Uterus (tissue), 2 donors: ENCODE results near the gene IL18BP.

Source experiments
- CTCF ChIP-seq, 4 experiments: fragments of 200-600 bp in 2 of 4; fragments of 450-650 bp in 2 of 4; sonication (generic) in 2 of 4; IDR thresholded peaks; one replicate each; pipeline ENCODE4 v1.5.1; 2016 to 2019; ENCODE audit warnings: antibody characterized with exemption in 4 of 4, mild to moderate bottlenecking in 2 of 4, moderate library complexity in 1 of 4
- POLR2A ChIP-seq, 2 donors: fragments of 450-650 bp; IDR thresholded peaks; one replicate each; pipeline ENCODE4 v1.6.1; 2016; ENCODE audit warnings: antibody characterized with exemption in 2 of 2, mild to moderate bottlenecking in 1 of 2, moderate library complexity in 1 of 2

- TF ChIP-seq CTCF (IDR thresholded peaks at IDR 0.05) (no peak), POLR2A (IDR thresholded peaks at IDR 0.05) (no peak)
Observed at GRCh38 chr11:71998061-71998460, 648 bp upstream of the IL18BP start.
